Sigmoid colon (tissue), 4 donors: ENCODE measurements around the gene USP2.

Experiments used
- EP300 ChIP-seq, 4 donors: sonication (generic); formaldehyde crosslinking; IDR thresholded peaks; one replicate each; pipeline ENCODE4 v1.6.1; 2017; ENCODE audit warnings: antibody characterized with exemption in 4 of 4
- POLR2A ChIP-seq, 2 donors: fragments of 450-650 bp; IDR thresholded peaks; one replicate each; pipeline ENCODE4 v1.6.1; 2016; ENCODE audit warnings: antibody characterized with exemption in 2 of 2, mild to moderate bottlenecking in 2 of 2, moderate library complexity in 2 of 2
- POLR2AphosphoS5 ChIP-seq, 4 donors: sonication (generic); formaldehyde crosslinking; IDR thresholded peaks; one replicate each; pipeline ENCODE4 v1.6.1; 2017; ENCODE audit warnings: antibody characterized with exemption in 4 of 4
- TF ChIP-seq, protein P1 (sequence below), 4 experiments: fragments of 450-650 bp in 3 of 4; fragments of 200-600 bp in 1 of 4; IDR thresholded peaks; one replicate each; pipeline ENCODE4 v1.5.1; 2016 to 2019; ENCODE audit warnings: antibody characterized with exemption in 4 of 4, mild to moderate bottlenecking in 3 of 4, moderate library complexity in 2 of 4

DNA sequence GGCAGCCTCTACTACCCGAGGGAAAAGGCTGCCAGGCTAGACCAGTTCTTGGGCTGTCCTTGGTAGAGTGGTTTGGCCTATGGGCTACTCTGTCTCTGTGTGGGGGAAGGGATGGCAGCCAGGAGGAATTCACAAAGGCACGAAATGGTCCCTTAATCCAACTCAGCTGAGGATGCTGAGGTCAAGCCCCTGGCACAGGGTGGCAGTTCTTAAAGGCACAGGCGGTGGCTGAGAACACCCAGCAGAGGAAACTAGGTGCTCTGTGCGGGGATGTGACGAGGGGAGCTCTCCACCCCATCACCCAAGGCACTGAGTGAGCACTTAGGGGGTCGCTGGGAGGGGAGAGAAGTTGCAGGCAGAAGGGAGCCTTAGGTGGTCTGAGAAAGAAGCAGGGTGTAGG, 34.9 kb downstream of the USP2 start, which contains the start of gene MFRP:
- TF ChIP-seq POLR2AphosphoS5 (IDR thresholded peaks at IDR 0.05), result no peak
- no peak for TF ChIP-seq EP300 (IDR thresholded peaks at IDR 0.05)
- TF ChIP-seq, protein P1, sequence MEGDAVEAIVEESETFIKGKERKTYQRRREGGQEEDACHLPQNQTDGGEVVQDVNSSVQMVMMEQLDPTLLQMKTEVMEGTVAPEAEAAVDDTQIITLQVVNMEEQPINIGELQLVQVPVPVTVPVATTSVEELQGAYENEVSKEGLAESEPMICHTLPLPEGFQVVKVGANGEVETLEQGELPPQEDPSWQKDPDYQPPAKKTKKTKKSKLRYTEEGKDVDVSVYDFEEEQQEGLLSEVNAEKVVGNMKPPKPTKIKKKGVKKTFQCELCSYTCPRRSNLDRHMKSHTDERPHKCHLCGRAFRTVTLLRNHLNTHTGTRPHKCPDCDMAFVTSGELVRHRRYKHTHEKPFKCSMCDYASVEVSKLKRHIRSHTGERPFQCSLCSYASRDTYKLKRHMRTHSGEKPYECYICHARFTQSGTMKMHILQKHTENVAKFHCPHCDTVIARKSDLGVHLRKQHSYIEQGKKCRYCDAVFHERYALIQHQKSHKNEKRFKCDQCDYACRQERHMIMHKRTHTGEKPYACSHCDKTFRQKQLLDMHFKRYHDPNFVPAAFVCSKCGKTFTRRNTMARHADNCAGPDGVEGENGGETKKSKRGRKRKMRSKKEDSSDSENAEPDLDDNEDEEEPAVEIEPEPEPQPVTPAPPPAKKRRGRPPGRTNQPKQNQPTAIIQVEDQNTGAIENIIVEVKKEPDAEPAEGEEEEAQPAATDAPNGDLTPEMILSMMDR (IDR thresholded peaks at IDR 0.05), result no peak
- no peak for TF ChIP-seq POLR2A (IDR thresholded peaks at IDR 0.05)
